ENCODE measurements around the gene NRBF2.

GRCh38 chr10:63129888-63130287 is 3.2 kb upstream of the NRBF2 start:
- TF ChIP-seq CTCF (IDR thresholded peaks at IDR 0.05; ENCODE audit: borderline replicate concordance, extremely low read depth, low read length, poor library complexity, severe bottlenecking): no peak
- no peak for TF ChIP-seq EZH2 (IDR thresholded peaks at IDR 0.05; ENCODE audit: borderline replicate concordance, low read depth, low read length, severe bottlenecking)
